Renal cortex interstitium (tissue), 11 donors: ENCODE data around the gene ULK1. TPM values are rescaled to one million over a fixed set of nuclear protein-coding genes. Genes with fewer than 3 reads are reported as not detected.
"Not testable (repeated sequence)": the region's sequence is repeated elsewhere in the genome, so short reads cannot be mapped to it uniquely, and the experiment has no call there.

ENCODE experiments used
- DNase-seq, 11 donors: peaks; one replicate each; pipeline ENCODE4 v3.0.0-alpha.2; 2013; ENCODE audit warnings: low read depth in 9 of 11, low spot score in 4 of 11; ENCODE audit errors: extremely low read depth in 1 of 11
- polyA plus RNA-seq, 3 donors: library from polyadenylated mRNA; unstranded; fragments of 120-200 nt; gene quantifications; one replicate each; pipeline ENCODE4 v1.2.1, GENCODE V29; 2013; ENCODE audit not compliant: insufficient read length in 3 of 3

ULK1 gene
- polyA plus RNA-seq, 3 donors, result 23.7 to 44.8 (median 37.8) TPM

DNA sequence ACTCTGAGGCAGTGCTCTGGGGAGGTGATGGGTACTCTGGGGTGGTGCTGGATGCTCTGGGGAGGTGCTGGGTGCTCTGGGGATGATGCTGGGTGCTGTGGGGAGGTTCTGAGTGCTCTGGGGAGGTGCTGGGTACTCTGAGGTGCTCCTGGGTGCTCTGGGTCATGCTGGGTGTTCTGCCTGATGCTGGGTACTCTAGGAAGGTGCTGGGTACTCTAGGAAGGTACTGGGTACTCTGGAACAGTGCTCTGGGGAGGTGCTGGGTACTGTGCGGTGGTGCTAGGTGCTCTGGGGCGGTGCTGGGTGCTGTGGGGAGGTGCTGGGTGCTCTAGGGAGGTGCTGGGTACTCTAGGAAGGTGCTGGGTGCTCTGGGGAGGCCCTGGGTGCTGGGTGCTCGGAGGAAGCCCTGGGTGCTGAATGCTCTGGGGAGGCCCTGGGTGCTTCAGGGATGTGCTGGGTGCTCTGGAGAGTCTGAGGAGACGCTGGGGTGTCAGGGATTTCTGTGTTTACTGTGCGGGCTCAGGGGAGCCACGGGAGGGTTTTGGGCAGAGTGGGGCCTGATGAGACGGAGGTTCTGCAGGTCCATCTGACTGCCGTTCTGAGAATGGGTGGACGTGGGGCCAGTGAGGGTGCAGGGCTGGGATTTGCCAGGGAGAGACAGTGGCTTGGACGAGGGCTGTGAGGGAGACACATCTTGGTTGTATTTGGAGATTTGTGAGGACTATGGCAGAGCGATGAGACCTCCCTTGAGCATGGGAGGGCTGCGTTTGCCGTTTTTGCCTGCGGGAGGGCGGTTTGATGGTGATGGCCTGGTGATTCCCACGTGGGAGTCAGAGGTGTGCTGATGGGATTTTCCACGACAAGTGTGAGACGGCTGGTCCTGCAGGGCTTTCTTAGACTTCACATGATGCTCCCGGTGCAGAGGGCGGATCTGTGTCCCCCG, 36.2 kb upstream of the ULK1 start:
- no peak for DNase-seq

DNA sequence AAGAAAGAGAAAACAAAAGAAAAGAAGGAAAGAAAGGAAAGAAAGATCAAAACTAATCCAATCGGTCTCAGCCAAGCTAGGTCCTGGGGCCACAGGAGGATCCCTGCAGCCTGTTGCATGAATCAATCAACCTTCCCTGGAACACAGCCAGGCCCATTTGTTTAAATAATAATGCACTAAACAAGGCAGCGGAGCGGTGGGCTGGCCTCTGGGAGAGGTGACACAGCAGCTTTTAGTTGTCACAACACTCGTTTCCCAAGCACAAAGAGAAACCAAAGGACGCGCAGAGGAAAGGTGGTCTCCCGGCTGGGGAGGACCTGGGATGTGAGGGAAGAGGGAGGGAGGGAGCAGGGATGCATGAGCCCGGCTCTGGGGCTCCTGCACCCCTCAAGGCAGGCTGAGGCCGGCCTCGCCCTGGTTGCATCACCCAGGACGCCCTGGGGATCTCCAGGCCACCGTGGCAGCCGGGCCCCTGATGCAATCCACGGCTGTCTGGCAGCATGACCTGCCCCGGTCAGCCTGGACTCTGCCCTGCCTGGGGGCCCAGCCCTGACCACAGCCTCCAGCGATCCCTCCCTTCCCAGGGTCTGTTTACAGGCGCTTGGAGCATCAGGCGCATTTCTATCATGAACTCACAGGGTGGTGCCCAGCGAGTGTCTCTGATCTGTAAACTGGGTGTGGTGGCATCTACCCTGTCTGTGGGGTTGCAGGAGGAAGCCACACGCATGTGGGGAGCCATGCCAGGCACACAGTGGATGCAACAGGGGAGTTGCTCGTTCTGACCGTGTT, 33.8 kb upstream of the ULK1 start:
- DNase-seq, result peak in 9 of 11 donors; percentile 21 to 62 (median 48)

DNA sequence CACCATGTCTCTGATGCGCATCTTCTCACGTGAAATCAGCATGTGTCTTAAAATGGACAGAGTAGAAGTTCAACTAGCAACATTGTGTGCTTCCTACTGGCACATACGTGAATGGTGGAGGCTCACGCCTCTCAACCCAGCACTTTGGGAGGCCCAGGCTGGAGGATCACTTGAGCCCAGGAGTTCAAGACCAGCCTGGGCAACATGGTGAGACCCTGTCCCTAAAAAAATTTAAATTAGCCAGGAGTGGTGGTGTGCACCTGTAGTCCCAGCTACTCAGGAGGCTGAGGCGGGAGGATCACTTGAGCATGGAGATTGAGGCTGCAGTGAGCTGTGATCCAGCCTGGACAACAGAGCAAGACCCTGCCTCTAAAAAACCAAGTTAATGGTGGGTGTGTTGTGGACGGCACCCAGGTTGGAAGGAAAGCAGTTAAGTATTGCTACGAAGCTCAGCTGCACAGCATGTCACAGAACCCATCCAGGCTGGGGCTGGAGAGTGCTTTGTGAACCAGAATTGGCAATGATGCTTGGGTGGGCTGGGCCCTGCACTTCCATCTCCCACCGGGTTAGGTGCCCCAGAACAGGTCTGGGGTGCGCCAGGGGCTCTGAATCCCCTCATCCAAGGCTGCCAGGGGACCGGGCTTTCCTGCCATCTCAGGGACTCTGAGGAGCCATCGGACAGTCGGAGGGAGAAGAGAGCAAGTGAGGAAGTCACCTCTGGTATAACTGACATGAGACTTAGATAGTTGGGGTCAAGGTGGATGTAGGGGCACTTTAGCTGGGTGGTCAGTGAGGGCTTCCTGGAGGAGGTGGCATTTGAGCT, 33.0 kb upstream of the ULK1 start:
- DNase-seq, result no peak

DNA sequence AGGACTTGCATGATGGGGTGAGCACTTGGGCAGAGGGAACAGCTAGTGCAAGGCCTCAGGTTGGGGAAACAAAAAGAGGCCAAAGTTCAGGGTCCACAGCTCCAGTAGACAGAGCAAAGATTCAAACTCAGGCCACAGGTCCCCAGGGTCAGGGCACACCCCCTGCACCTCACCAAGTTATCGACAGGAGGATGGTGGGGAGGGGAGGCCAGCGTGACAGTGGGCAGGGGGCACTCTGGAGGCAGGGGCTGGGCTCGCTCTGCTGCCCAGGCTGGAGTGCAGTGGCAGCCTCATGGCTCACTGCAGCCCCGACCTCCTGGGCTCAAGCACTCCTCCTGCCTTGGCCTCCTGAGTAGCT, 32.4 kb upstream of the ULK1 start:
- DNase-seq, result no peak

DNA sequence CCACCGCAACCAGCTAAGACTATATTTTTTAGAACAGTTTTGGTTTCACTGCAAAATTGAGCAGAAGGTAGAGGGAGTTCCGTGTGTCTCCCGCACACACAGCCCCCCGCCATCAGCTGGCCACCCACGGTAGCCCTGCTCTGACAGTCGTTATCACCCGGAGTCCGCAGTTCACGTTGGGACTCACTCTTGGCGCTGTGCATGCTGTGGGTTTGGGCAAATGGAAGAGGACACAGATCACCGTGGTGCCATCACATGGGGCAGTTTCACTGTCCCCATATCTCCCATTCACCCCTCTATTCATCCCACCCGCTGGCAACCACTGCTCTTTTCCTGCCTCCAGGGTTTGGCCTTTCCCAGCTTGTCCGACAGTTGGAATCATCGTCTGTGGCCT, 31.8 kb upstream of the ULK1 start:
- DNase-seq, result no peak

DNA sequence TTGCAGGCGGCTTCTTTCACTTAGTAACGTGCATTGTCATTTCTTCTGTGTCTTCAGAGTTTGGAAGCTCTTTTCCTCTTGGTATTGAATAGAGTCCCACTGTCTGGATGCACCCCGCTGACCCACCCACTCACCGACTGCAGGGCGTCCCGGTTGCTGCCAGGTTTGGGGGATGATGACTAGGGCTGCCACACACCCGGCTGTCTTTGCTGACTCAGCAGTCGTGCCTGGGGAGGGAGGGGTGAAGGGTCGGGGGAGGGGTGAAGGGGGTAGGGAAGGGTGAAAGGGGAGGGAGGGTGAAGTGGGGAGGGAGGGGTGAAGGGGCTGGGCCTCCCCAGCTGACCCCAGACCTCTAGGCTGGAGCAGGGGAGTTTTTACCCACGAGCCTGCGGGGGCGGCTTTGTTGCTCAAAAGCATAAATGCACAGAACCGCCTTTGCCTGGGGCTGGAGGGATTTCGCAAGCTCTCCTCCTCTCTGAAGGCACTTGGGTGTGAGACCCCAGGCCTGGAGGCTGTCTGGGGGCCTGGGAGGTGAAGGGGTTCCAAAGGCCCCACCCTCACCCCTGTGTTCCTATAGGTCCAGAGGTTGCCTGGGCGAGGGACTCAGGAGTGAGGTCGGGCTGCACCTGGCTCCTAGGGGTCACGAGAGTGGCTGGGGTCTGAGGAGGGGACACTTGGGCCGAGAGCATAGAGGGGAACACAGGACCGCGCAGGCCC, 31.3 kb upstream of the ULK1 start:
- peak in 1 of 11 donors; percentile 27 for DNase-seq

DNA sequence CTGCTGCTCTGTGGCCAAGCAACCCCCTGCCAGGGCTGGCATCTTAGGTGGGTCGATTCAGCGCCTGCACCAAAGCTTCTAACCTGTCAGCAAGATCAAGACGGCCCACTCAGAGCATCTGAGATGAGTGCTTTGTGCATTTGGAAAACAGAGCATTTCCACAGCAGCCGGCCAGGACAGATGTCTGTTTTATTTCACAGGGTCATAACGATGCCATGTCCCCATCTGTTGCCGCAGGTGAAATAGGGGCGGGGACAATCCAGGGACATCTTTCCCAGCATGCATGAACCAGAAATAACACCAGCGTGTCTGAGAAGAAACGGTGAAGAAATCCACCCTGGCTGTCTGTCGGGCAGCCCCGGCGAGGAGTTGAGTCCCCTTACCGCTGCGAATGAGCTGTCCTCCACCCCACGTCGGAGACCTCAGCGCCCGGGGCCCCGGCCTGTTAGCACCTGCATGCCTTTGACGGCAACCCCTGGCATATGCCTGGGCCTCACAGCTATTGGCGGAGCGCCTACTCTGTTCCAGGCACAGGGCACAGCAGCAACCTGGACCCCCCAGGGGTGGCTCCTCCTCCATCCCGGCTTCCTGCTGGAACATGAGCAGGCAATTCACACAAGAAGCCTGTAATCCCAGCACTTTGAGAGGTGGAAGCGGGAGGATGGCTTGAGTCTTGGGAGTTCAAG, 30.6 kb upstream of the ULK1 start:
- DNase-seq, result no peak

DNA sequence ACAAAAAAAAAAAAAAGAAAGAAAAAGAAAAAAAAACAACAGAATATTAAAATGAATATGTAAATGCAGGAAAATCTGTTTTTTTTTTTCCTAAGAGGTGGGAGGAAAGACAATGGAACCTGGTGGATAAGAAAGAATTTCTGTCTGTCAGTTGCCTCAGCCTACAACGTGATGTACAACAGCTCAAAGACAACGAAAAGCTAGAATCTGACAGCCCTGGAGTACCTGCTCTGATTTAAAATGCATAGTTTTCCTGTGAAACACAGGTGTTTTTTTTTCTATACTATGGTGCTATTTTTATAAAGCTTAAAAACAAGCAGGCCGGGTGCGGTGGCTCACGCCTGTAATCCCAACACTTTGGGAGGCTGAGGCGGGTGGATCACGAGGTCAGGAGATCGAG, 30.0 kb upstream of the ULK1 start:
- DNase-seq, result no peak

DNA sequence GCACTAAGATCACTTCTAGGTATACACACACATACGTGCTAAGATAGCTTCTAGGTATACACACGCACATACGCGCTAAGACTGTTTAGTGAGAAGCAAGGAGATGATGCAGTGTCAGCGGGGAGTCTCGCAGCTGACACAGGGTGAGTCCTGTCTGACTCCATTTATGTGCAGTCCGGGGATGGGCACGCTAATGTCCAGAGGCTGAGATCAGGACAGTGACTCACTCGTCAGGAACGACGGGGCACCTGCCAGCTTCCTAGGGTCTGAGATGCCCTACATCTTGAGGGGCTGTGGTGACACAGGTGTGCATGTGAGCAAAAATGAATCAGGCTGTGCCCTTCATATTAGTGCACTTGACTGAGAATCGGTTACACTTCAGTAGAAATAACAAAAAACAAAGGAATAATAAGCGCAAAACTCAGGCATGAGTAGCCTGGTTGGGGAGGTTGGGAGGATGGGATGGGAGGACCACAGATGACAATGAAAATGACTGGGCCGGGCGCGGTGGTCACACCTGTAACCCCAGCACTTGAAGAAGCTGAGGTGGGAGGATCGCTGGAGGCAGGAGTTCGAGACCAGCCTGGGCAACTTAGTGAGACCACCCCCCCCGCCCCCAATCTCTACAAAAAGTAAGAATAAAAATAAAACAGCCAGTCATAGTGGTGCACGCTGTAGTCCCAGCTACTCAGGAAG, 29.1 kb upstream of the ULK1 start:
- no peak for DNase-seq

DNA sequence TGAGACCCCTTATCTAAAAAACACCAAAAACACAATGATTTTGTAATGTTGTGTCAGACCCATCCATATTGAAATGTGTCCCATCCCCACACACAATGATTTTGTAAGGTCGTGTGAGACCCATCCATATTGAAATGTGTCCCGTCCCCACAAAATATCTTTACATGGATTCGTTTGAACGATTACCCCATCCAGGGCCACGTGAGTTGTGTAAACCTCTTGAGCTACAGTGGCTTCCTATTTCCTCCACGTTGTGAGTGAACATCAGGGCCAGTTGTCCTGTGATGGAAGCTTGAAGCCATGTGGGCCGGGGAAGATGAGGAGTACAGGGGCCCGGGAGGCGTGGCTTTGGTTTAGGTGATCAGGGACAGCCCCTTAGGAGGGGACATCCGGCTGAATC, 27.0 kb upstream of the ULK1 start:
- DNase-seq, result no peak

DNA sequence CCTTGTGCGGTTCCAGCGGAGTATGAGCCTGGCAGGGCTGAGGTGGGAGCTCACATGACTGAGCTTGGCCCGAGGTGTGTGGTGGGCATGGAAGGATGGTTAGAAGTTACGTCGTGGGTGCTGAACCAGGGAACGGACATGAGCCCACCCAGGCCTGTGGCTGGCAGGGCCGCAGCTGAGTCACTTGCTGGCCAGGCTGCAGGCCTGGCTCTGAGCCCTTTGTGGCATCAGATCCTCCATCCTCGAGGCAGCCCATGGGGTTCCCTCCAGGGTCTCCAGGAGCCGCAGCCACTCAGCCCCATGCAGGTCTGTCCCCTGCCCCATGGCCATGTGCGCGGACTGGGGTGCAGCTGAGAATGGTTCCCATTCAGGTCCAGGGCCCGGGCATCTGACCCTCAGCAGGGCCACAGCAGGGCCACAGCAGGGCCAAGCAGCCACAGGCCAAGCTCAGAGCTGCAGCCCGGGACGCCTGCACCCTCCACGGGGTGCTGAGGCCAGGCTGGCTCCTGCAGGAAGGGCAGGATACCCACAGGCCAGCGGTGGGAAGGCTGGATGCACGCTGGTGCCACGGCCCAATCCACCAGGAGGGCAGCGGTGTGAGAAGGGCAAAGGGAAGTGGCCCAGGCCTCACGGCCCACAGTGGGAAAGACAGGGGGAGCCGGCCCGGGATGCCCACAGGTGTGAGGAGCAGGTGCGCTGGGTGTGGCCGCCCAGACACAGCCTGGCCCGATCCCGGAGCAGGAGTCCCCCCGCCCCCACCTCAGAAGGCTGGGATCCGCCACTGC, 26.3 kb upstream of the ULK1 start:
- DNase-seq, result no peak

DNA sequence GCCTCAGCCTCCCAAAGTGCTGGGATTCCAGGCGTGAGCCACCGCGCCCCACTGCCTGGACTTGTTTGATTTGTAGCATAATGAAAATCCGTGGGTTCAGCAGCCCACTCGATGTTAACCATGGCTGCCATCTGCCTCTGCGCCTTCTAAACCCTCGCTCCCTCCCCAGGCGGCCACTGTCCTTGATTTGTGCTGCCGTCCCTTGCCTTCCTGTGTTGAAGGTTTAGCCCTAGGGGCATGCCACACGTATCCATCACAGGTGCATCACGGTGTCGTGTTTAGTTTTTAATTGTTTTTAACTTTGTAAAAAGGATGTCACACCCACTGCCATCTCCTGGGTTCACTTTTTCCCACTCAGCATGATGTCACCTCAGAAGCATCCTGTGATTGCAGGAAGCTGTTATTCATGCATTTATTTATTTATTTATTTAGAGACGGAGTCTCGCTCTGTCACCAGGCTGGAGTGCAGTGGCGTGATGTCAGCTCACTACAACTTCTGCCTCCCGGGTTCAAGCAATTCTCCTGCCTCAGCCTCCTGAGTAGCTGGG, 24.5 kb upstream of the ULK1 start:
- DNase-seq, result peak in 1 of 11 donors; percentile 37

DNA sequence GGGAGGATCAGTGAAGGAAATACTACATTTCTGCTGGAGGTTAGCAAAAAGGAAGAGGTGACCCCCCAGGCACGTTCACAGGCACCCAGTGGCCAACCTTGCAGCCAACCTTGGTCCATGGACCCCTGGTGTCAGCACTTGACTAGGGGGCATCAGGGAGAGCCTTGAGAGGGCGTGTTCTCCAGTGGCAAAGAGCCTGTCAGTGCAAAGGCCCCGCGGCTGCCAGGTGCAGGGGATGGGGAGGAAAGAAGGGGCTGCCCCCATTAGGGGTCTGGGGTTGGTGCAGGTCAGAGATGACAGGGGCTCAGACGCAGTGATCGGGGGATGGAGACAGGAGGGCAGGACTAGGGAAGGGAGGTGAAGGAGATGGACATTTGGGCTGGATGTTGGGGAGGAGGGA, 22.7 kb upstream of the ULK1 start:
- no peak for DNase-seq

DNA sequence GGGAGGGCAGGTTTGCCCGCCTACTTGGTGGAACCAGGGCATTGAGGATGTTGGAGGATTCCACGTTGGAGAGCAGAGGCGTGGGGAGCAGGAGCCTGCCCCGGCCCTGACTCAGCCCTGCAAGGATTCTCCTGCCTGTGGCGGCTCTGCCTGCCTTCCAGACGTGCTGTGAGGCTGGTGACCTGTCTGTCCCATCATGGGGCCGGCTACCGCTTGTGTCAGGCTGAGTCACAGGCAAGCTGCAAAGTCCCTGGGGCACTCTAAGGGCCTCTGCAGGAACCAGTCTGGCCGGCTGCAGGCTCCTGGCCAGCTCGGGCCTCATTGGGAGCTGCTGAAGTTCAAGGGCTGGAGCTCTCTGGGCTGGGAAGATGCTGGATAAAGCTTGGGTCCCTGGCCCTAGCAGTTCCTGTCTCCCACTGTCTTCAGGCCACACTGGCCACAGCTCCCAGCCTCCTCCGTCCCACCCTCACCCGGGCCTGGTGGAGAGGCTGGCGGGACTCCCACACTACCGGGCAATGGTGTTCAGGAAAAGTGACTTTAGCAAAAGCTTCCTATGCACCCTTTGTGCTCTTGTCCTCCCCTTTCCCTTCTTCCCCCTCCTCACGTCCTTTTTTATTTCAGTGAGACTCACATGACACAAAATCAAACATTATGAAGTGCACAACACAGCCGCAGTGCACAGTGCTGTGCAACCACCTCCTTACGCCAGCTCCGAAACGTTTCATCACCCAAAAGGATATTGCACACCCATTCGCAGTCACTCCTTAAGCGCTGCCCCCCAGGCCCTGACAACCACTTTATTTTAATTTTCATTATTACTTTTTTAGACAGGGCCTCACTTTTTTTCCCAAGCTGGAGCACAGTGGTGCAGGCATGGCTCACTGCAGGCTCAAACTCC, 22.0 kb upstream of the ULK1 start:
- DNase-seq, result no peak

DNA sequence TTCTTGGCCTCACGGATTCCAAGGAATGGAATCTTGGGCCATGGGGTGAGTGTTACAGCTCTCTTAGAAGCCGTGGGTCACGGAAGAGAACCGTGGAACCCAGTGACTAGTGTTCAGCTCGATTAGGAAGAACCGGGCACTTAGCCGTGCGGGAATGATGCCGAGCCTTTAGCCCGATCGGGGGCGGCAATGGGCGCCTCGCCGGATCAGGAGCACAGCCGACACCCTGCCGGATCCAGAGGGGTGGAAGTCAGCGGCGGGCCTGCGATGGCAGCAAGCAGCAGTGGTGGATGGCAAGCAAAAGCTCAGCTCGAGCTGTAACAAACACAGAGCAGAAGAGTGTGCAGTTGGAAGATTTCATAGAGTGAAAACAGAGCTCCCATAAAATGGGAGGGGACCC, 21.1 kb upstream of the ULK1 start:
- no peak for DNase-seq

DNA sequence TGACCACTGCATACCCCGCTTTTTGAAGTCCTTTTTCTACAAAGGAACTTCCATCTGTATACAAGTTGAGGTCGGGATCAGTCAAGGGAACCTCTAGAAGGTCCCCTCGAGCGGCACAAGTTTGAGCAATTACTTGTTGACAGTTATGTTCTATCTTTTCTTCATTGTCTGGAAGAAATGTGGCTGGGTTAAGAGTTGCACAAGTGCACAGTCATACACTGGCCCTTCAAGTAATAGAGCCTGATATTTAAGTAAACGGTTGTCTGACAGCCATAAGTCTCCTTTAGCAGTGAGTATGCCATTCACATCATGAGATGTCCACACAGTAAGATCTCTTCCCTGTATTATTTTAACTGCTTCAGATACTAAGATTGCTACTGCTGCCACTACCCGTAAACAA, 19.4 kb upstream of the ULK1 start:
- not testable (repeated sequence) for DNase-seq
